ENCODE data around the gene ESRRB. TPM values are rescaled to one million over a fixed set of nuclear protein-coding genes. Genes with fewer than 3 reads are reported as not detected.

The ESRRB gene
- polyA plus RNA-seq, 1 of the 3 experiments (the other 2 are of a cell fraction), result 0.05 TPM

GRCh38 chr14:76413962-76414600 lies 38.1 kb downstream of the ESRRB start:
- TF ChIP-seq FOXJ3 (CRISPR knock-in tag; IDR thresholded peaks at IDR 0.05) (no peak), EP300 (IDR thresholded peaks at IDR 0.05; ENCODE audit: borderline replicate concordance in 1 of 2, low read depth in 1 of 2, low read length in 1 of 2) (no peak), FOXM1 (IDR thresholded peaks at IDR 0.05; ENCODE audit: low read depth) (no peak), PBX3 (IDR thresholded peaks at IDR 0.05) (no peak), FOSL2 (IDR thresholded peaks at IDR 0.05; ENCODE audit: borderline replicate concordance, low read depth) (no peak), USF1 (IDR thresholded peaks at IDR 0.05; ENCODE audit: borderline replicate concordance, low read depth) (no peak), SMC3 (IDR thresholded peaks at IDR 0.05; ENCODE audit: low read depth, low read length) (no peak), REST (IDR thresholded peaks at IDR 0.05; ENCODE audit: low read depth, low read length) (no peak), MAX (IDR thresholded peaks at IDR 0.05; ENCODE audit: low read depth) (no peak), RCOR1 (IDR thresholded peaks at IDR 0.05; ENCODE audit: low read length) (no peak), ELF1 (IDR thresholded peaks at IDR 0.05) (no peak), MEF2A (IDR thresholded peaks at IDR 0.05; ENCODE audit: borderline replicate concordance, low read depth) (no peak), RFX5 (IDR thresholded peaks at IDR 0.05; ENCODE audit: low read length) (no peak), GATA2 (CRISPR knock-in tag; IDR thresholded peaks at IDR 0.05) (no peak), CHD2 (IDR thresholded peaks at IDR 0.05; ENCODE audit: low read length, partially characterized antibody) (no peak), IRF3 (IDR thresholded peaks at IDR 0.05; ENCODE audit: low read depth, low read length) (no peak), RXRA (IDR thresholded peaks at IDR 0.05; ENCODE audit: borderline replicate concordance, low read depth) (no peak), ZBTB33 (IDR thresholded peaks at IDR 0.05; ENCODE audit: borderline replicate concordance, low read depth) (no peak)
- H3K9me3 ChIP-seq, result no peaks in the 10 kb centered on the region
- no peaks in the 10 kb centered on the region; a peak in 1 of 4 replicates for H3K4me1 ChIP-seq (ENCODE audit: control insufficient read depth in 1 of 2, insufficient read depth in 2 of 2, low read depth in 1 of 2, low read length in 1 of 2)
- H3K79me2 ChIP-seq (ENCODE audit: insufficient read depth), result no peaks in the 10 kb centered on the region
- ChIA-PET CTCF (interaction anchor here (0.7 to 1.4 kb wide), 4 partner anchors 8 to 234 kb away, joined by 3 to 4 read pairs (median 4); no protein-coding TSS in a partner anchor), POLR2A (no interaction called here)
- peak; percentile 45 for DNase-seq
- no peaks in the 10 kb centered on the region for H3K36me3 ChIP-seq (replicated peaks in 1 of 2; ENCODE audit: control insufficient read depth in 1 of 2, insufficient read depth in 2 of 2, low read length in 1 of 2)
- no peak overlapping the region for H2AFZ ChIP-seq (ENCODE audit: low read depth)
- no peak overlapping the region for H3K4me2 ChIP-seq
- H3K9me2 ChIP-seq, result no peaks in the 10 kb centered on the region
- no peak overlapping the region for H3K27ac ChIP-seq (ENCODE audit: low read depth in 2 of 2, low read length in 1 of 2)
- H3F3A ChIP-seq (replicated peaks; ENCODE audit: insufficient read depth), result no peaks in the 10 kb centered on the region
- H3K27me3 ChIP-seq (ENCODE audit: insufficient read depth), result peaks cover 6% of the 10 kb centered on the region; the same call in 1 of the 2 replicates
- no peak overlapping the region for H3K4me3 ChIP-seq (ENCODE audit: low read depth in 2 of 2, low read length in 1 of 2)
- 24% methylated on average over 28 of the region's 36 CpGs for WGBS (ENCODE audit: low lambda C conversion rate)
- no peak overlapping the region for H3K9ac ChIP-seq
- no peaks in the 10 kb centered on the region for H4K20me1 ChIP-seq (ENCODE audit: insufficient read depth)
